ENCODE measurements around the gene TIGD2.

The TIGD2 gene

GRCh38 chr4:89110986-89111832 is at the start of gene TIGD2:
Gene TIGD2 (plus strand): TSS chr4:89111533. CDS start chr4:89112975, 1,442 bp downstream.
- DNase-seq (ENCODE audit: low spot score in 2 of 2) (peak; percentile 80 to 82), ATAC-seq (ENCODE audit: low read depth) (peak; percentile 89)
- peaks cover 9% of the 10 kb centered on the region for H3K36me3 Mint-ChIP-seq
- H3K27ac Mint-ChIP-seq, result peak within 1 kb of the TSS; percentile 82
- peak within 1 kb of the TSS; percentile 84 for H3K4me3 Mint-ChIP-seq
- H3K9me3 Mint-ChIP-seq, result peaks cover 3% of the 10 kb centered on the region
- H3K27me3 Mint-ChIP-seq, result no peaks in the 10 kb centered on the region
- peaks cover 18% of the 10 kb centered on the region for H3K4me1 Mint-ChIP-seq

GRCh38 chr4:89064848-89065247 is 46.5 kb upstream of the TIGD2 start:
- peaks cover 4% of the 10 kb centered on the region for H3K36me3 Mint-ChIP-seq
- H3K9me3 Mint-ChIP-seq, result peaks cover 4% of the 10 kb centered on the region
- no peak for ATAC-seq (ENCODE audit: low read depth)
- H3K4me1 Mint-ChIP-seq, result peaks cover 4% of the 10 kb centered on the region
- no peak overlapping the region for H3K4me3 Mint-ChIP-seq
- no peak for DNase-seq (ENCODE audit: low spot score in 2 of 2)
- H3K27me3 Mint-ChIP-seq, result peaks cover 4% of the 10 kb centered on the region
- no peak overlapping the region for H3K27ac Mint-ChIP-seq

GRCh38 chr4:89067417-89067816 is 43.9 kb upstream of the TIGD2 start:
- Mint-ChIP-seq H3K9me3 (peaks cover 2% of the 10 kb centered on the region), H3K36me3 (peaks cover 2% of the 10 kb centered on the region), H3K27me3 (peaks cover 3% of the 10 kb centered on the region), H3K4me3 (no peak overlapping the region), H3K27ac (no peak overlapping the region), H3K4me1 (peaks cover 7% of the 10 kb centered on the region)
- ATAC-seq (ENCODE audit: low read depth), result no peak
- no peak for DNase-seq (ENCODE audit: low spot score in 2 of 2)

- Mint-ChIP-seq H3K27ac (no peak overlapping the region), H3K9me3 (peaks cover 2% of the 10 kb centered on the region), H3K27me3 (peaks cover 3% of the 10 kb centered on the region), H3K4me1 (peaks cover 7% of the 10 kb centered on the region), H3K36me3 (peaks cover 2% of the 10 kb centered on the region), H3K4me3 (no peak overlapping the region)
- DNase-seq (ENCODE audit: low spot score in 2 of 2), result no peak
- peak; percentile 55 for ATAC-seq (ENCODE audit: low read depth)
These were observed 41.9 kb upstream of the TIGD2 start for GRCh38 chr4:89069481-89069880.

GRCh38 chr4:89070041-89070440 is 41.3 kb upstream of the TIGD2 start:
- Mint-ChIP-seq H3K27ac (no peak overlapping the region), H3K4me1 (peaks cover 7% of the 10 kb centered on the region), H3K27me3 (no peaks in the 10 kb centered on the region), H3K9me3 (no peaks in the 10 kb centered on the region), H3K4me3 (no peak overlapping the region), H3K36me3 (no peaks in the 10 kb centered on the region)
- peak; percentile 51 for ATAC-seq (ENCODE audit: low read depth)
- DNase-seq (ENCODE audit: low spot score in 2 of 2), result no peak

- no peaks in the 10 kb centered on the region for H3K9me3 Mint-ChIP-seq
- peaks cover 7% of the 10 kb centered on the region for H3K4me1 Mint-ChIP-seq
- no peak overlapping the region for H3K4me3 Mint-ChIP-seq
- no peak overlapping the region for H3K27ac Mint-ChIP-seq
- ATAC-seq (ENCODE audit: low read depth) (no peak), DNase-seq (ENCODE audit: low spot score in 2 of 2) (no peak)
- no peaks in the 10 kb centered on the region for H3K27me3 Mint-ChIP-seq
- no peaks in the 10 kb centered on the region for H3K36me3 Mint-ChIP-seq
These were observed 40.0 kb upstream of the TIGD2 start for GRCh38 chr4:89071311-89071710.

- peaks cover 2% of the 10 kb centered on the region for H3K9me3 Mint-ChIP-seq
- ATAC-seq (ENCODE audit: low read depth) (no peak), DNase-seq (ENCODE audit: low spot score in 2 of 2) (no peak)
- H3K4me3 Mint-ChIP-seq, result no peak overlapping the region
- H3K27me3 Mint-ChIP-seq, result no peaks in the 10 kb centered on the region
- no peaks in the 10 kb centered on the region for H3K36me3 Mint-ChIP-seq
- peaks cover 7% of the 10 kb centered on the region for H3K4me1 Mint-ChIP-seq
- H3K27ac Mint-ChIP-seq, result no peak overlapping the region
These were observed 38.4 kb upstream of the TIGD2 start for GRCh38 chr4:89072921-89073320.

- H3K4me3 Mint-ChIP-seq, result no peak overlapping the region
- DNase-seq (ENCODE audit: low spot score in 2 of 2) (no peak), ATAC-seq (ENCODE audit: low read depth) (no peak)
- no peaks in the 10 kb centered on the region for H3K36me3 Mint-ChIP-seq
- no peaks in the 10 kb centered on the region for H3K27me3 Mint-ChIP-seq
- H3K27ac Mint-ChIP-seq, result no peak overlapping the region
- H3K4me1 Mint-ChIP-seq, result peaks cover 3% of the 10 kb centered on the region
- peaks cover 13% of the 10 kb centered on the region for H3K9me3 Mint-ChIP-seq
These were observed 33.6 kb upstream of the TIGD2 start for GRCh38 chr4:89077761-89078160.

- H3K27ac Mint-ChIP-seq, result no peak overlapping the region
- H3K36me3 Mint-ChIP-seq, result no peaks in the 10 kb centered on the region
- H3K4me3 Mint-ChIP-seq, result no peak overlapping the region
- ATAC-seq (ENCODE audit: low read depth) (no peak), DNase-seq (ENCODE audit: low spot score in 2 of 2) (no peak)
- no peaks in the 10 kb centered on the region for H3K27me3 Mint-ChIP-seq
- H3K4me1 Mint-ChIP-seq, result peaks cover 3% of the 10 kb centered on the region
- H3K9me3 Mint-ChIP-seq, result peaks cover 13% of the 10 kb centered on the region
These were observed 33.0 kb upstream of the TIGD2 start for GRCh38 chr4:89078300-89078699.

GRCh38 chr4:89099034-89099433 is 12.3 kb upstream of the TIGD2 start:
- no peaks in the 10 kb centered on the region for H3K9me3 Mint-ChIP-seq
- no peaks in the 10 kb centered on the region for H3K27me3 Mint-ChIP-seq
- H3K36me3 Mint-ChIP-seq, result peaks cover 3% of the 10 kb centered on the region
- H3K4me3 Mint-ChIP-seq, result no peak overlapping the region
- DNase-seq (ENCODE audit: low spot score in 2 of 2), result no peak
- no peak for ATAC-seq (ENCODE audit: low read depth)
- H3K27ac Mint-ChIP-seq, result no peak overlapping the region
- H3K4me1 Mint-ChIP-seq, result peaks cover 9% of the 10 kb centered on the region

GRCh38 chr4:89099471-89099870 is 11.9 kb upstream of the TIGD2 start:
- Mint-ChIP-seq H3K36me3 (peaks cover 3% of the 10 kb centered on the region), H3K9me3 (no peaks in the 10 kb centered on the region), H3K27me3 (no peaks in the 10 kb centered on the region), H3K4me3 (no peak overlapping the region), H3K27ac (peak overlapping the region; percentile 4), H3K4me1 (peaks cover 9% of the 10 kb centered on the region)
- ATAC-seq (ENCODE audit: low read depth), result no peak
- DNase-seq (ENCODE audit: low spot score in 2 of 2), result no peak

GRCh38 chr4:89100853-89101252 is 10.5 kb upstream of the TIGD2 start:
- ATAC-seq (ENCODE audit: low read depth) (no peak), DNase-seq (ENCODE audit: low spot score in 2 of 2) (no peak)
- Mint-ChIP-seq H3K27ac (peak overlapping the region; percentile 92), H3K4me1 (peaks cover 9% of the 10 kb centered on the region), H3K36me3 (peaks cover 3% of the 10 kb centered on the region), H3K4me3 (peak overlapping the region; percentile 9), H3K27me3 (no peaks in the 10 kb centered on the region), H3K9me3 (no peaks in the 10 kb centered on the region)

- ATAC-seq (ENCODE audit: low read depth), result peak; percentile 90
- Mint-ChIP-seq H3K27me3 (no peaks in the 10 kb centered on the region), H3K27ac (peak overlapping the region; percentile 92), H3K9me3 (no peaks in the 10 kb centered on the region), H3K4me1 (peaks cover 9% of the 10 kb centered on the region), H3K4me3 (peak overlapping the region; percentile 51), H3K36me3 (peaks cover 3% of the 10 kb centered on the region)
- peak in 1 of 2 donors; percentile 22 for DNase-seq (ENCODE audit: low spot score in 2 of 2)
These were observed 9.8 kb upstream of the TIGD2 start for GRCh38 chr4:89101256-89102161.

- Mint-ChIP-seq H3K4me1 (peaks cover 12% of the 10 kb centered on the region), H3K36me3 (no peaks in the 10 kb centered on the region), H3K27me3 (no peaks in the 10 kb centered on the region), H3K27ac (no peak overlapping the region), H3K4me3 (no peak overlapping the region), H3K9me3 (no peaks in the 10 kb centered on the region)
- no peak for ATAC-seq (ENCODE audit: low read depth)
- DNase-seq (ENCODE audit: low spot score in 2 of 2), result no peak
These were observed 5.6 kb upstream of the TIGD2 start for GRCh38 chr4:89105726-89106125.
